GM03348 (cell line): Measurements from ENCODE around the gene CYP2A13.
"Not testable (repeated sequence)": the region's sequence is repeated elsewhere in the genome, so short reads cannot be mapped to it uniquely, and the experiment has no call there.

ENCODE experiments used
- DNase-seq: peaks from one replicate; pipeline ENCODE4 v3.0.0; 2012; ENCODE audit warnings: low spot score

Gene CYP2A13, protein sequence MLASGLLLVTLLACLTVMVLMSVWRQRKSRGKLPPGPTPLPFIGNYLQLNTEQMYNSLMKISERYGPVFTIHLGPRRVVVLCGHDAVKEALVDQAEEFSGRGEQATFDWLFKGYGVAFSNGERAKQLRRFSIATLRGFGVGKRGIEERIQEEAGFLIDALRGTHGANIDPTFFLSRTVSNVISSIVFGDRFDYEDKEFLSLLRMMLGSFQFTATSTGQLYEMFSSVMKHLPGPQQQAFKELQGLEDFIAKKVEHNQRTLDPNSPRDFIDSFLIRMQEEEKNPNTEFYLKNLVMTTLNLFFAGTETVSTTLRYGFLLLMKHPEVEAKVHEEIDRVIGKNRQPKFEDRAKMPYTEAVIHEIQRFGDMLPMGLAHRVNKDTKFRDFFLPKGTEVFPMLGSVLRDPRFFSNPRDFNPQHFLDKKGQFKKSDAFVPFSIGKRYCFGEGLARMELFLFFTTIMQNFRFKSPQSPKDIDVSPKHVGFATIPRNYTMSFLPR

DNA sequence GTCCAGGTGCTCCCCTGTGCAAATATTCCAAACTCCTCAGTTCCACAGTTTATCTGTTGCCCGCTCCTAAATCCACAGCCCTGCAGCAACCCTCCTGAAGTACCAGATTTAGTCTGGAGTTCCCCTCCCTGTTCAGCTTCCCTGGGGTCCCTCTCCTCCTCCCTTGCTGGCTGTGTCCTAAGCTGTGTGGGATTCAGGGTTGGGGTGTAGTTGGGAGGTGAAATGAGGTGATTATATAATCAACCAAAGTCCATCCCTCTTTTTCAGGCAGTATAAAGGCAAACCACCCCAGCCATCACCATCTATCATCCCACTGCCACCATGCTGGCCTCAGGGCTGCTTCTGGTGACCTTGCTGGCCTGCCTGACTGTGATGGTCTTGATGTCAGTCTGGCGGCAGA lies at the start of gene CYP2A13:
CYP2A13 (plus strand) TSS at position 301 of the 400 bp plus-strand sequence; CDS start at position 322, 21 bp downstream.
- DNase-seq: no peak

DNA sequence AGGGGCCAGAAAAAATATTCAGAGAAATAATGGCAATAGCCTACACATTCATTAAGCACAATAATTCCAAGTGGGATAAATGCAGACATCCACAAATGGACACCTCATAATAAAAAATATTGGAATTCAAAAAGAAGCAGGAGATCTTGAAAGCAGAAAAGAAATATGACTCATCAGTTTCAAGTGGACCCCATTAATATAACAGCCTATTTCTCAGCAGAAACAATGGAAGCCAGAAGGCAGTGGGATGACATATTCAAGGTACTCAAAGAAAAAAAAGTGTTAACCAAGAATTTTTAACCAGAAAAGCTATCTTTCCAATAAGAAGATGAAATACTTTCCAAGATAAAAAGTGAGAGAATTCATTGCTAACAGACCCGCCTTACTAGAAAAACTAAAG lies 48.4 kb upstream of the CYP2A13 start:
- DNase-seq: no peak

DNA sequence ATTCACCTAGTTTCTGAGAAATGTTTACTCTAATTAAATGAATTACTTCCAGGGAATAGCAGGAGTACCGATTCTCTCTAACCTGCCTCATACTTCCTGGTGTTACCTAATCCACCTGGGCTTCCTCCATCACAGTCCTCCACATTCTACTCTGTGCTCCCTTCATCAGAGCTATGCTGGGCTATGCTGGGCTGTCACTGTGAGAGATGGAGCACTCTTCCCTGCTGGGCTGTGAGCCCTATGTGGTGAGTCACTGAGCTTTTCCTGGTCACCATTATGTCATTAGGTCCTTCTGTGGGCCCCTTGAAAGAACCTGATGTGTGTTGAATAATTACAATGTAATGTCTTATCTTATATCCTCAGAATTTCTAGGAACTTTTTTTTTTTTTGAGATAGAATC lies 43.2 kb upstream of the CYP2A13 start:
- not testable (repeated sequence) for DNase-seq

DNA sequence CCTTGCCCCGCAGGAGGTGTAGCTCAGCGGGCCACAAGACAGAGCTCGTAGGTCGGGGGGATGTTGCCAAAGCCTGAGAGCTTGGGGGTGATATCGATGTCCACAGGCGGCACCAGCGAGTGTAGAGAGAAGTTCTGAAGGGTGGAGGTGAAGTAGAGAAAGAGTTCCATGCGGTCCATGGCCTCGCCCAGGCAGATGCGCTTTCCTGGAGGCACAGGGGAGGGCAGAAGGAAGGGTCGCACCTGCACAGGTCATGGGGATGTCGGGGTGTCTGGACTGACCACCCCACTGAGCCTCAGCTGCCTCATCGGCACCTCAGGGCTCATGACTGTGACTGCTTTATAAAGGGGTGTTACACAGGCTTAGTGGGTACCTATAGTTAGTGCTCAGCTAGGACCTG lies 37.8 kb upstream of the CYP2A13 start:
- no peak for DNase-seq

DNA sequence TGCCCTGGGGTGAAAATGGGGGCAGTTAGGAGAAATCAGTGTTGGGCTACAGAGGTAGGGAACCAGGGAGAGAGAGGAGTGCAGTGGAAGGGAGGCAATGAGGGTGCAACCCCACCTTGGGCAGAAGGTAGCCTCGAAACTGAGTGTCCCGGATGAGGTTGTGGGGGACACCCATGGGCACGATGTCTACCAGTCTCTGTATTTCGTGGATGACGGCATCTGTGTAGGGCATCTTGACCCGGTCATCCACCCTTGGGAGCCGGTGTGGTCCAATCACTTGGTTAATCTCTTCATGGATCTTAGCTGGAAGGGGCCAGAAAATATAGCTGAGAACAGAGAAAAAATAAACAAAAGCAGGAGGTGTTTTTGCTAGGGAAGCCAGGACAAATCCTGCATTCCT lies 36.1 kb upstream of the CYP2A13 start:
- DNase-seq: not testable (repeated sequence)

DNA sequence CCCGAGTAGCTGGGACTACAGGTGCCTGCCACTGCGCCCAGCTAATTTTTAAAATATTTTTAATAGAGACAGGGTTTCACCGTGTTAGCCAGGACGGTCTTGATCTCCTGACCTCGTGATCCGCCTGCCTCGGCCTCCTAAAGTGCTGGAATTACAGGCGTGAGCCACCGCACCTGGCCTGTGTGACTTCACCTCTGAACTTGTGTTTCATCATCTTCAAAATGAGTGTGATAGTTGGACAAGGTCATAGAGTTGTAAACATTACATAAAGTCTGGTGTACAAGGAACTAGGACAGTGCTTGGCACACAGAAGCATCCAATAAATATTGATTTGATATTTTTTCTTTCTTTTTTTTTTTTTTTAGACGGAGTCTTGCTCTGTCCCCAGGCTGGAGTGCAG lies 34.9 kb upstream of the CYP2A13 start:
- DNase-seq: not testable (repeated sequence)

DNA sequence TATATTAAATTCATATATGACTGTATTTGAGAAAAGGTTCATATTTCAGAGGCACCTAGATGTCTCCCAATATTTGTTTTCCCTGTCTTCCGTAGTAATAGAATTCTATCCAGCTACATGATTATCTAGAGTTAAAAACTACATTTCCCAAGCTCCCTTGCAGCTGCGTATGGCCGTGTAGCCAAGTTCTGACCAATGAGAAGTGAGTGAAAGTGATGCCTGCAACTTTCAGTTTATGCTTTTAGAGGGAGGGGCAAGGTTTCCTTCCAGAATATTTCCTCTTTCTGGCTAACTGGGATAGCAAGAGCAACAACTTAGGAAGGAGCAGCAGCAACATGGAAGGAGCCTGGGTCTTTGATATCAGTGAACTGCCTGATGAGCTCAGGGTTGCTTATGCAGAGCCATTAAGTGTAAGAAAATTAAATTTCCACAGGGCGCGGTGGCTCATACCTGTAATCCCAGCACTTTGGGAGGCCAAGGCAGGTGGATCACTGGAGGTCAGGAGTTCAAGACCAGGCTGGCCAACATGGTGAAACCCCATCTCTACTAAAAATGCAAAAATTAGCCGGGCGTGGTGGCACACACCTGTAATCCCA lies 23.2 kb upstream of the CYP2A13 start:
- peak; percentile 38 for DNase-seq

DNA sequence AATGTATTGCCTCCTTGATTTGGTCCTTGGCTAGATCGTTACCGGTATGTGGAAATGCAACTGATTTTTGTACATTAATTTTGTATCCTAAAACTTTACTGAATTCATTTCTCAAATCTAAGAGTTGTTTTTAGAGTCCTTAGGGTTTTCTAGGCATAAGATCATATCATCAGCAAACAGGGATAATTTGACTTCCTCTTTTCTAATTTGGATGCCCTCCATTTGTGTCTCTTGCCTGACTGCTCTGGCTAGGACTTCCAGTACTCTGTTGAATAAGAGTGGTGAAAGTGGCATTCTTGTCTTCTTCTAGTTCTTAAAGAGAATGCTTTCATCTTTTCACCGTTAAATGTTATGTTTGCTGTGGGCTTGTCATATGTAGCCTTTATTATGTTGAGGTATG lies 12.0 kb upstream of the CYP2A13 start:
- no peak for DNase-seq

DNA sequence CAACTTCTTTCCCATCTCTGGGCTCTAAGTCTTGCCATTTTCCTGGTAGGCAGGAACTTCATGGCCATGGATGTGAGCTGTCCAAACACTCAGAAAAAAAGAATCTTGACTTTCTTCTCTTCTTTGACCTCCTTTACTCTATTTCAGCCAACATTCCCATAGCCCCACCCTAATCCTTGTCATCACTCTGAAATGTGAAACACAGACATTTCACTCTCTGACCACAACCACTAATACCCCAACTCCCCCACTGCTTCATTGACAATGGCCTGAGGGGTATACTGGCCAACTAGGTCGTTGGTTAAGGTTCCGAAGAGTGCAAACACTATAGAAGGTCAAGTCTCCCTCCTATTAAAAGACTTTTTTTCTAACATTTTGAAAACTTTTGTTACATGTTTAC lies 4.7 kb upstream of the CYP2A13 start:
- no peak for DNase-seq

DNA sequence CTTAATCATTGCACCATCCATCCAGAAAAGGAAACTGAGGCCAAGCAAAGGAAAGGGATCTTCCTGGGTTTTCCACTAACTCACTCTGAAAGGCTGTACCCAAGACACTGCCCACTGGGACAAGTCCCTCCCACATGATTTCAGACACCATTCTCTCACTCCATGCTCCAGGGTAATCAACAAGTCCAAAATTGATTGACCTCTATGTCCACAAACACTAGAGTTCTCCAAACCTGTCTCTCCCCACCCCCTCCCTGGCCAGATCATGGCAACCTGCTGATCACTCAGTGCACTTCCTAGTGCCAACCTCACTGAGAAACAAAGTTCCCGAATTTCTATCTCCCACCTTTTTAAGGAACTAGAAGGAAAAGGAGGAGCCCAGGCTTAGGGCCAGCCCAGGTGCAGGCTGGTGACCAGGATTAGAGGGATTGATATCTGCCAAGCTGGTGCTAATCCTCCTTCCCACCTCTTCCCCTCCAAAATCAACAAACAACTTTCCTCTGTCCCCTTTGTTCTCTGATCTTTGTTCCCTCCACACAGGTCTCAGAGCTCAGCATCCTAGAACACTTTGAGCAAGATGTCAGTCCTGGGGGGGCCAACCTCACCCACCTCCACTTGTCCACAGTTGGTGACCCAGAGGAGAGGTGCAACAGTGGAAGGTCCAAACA lies 2.4 kb upstream of the CYP2A13 start:
- no peak for DNase-seq

DNA sequence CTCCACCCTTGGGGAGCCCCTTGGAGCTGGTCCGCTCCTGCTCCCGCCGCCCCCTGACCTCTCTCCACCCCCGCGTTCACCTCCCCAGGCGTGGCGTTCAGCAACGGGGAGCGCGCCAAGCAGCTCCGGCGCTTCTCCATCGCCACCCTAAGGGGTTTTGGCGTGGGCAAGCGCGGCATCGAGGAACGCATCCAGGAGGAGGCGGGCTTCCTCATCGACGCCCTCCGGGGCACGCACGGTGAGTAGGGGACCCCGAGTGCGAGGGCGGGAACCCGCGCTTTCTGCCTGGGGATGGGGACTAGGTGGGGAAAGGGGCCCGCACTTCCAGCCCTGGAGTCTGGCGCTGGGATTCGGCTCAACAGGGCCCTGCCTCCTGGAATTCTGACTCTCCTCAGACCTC lies 1.7 kb downstream of the CYP2A13 start:
- no peak for DNase-seq

DNA sequence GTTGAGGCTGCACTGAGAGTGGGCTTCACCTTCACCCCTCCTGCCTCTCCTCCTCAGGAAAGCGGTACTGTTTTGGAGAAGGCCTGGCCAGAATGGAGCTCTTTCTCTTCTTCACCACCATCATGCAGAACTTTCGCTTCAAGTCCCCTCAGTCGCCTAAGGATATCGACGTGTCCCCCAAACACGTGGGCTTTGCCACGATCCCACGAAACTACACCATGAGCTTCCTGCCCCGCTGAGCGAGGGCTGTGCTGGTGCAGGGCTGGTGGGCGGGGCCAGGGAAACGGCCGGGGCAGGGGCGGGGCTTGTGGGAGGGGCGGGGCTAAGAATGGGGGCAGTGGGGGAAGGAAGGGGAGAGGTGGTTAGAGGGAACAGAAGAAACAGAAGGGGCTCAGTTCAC lies 7.5 kb downstream of the CYP2A13 start:
- no peak for DNase-seq

DNA sequence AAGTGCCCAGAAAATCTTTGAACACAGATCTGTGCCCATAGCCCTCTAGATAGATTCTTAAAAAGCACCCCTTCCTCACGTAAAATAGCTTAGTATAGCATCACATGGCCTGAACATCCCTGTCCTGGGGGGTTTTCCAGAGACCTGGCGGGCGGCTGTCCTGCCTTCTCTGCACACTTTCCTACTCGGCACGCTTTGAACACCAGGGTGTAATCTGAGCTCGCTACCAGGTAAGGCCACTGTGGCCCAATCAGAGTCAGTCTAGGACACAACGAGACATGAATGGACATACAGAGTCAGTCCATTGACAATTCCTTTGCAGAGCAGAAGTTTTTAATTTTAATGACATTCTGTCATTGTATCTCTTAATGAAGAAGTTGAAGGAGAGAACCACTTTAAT lies 8.1 kb downstream of the CYP2A13 start:
- no peak for DNase-seq

DNA sequence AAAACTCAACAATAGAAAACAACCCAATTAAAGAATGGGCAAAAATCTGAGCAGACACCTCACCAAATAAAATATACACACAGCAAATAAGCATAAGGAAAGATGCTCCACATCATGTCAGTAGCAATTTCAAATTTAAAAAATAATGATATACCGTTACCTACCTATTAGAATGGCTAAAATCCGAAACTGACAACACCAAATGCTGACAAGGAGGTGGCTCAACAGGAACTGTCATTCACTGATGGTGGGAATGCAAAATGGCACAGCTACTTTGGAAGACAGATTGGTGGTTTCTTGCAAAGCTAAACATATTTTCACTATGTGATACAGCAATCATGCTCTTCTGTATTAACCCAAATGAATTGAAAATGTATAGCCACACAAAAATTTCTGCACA lies 9.1 kb downstream of the CYP2A13 start:
- DNase-seq: no peak

DNA sequence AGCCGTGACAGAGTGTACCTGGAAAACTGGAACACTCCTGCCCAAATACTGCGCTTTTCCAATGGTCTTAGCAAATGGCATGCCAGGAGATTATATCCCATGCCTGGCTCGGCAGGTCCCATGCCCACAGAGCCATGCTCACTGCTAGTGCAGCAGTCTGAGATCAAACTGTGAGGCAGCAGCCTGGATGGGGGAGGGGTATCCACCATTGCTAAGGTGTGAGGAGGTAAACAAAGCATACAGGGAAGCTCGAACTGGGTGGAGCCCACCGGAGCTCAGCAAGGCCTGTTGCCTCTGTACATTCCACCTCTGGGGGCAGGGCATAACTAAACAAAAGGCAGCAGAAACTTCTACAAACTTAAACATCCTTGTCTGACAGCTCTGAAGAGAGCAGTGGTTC lies 10.5 kb downstream of the CYP2A13 start:
- DNase-seq: no peak

DNA sequence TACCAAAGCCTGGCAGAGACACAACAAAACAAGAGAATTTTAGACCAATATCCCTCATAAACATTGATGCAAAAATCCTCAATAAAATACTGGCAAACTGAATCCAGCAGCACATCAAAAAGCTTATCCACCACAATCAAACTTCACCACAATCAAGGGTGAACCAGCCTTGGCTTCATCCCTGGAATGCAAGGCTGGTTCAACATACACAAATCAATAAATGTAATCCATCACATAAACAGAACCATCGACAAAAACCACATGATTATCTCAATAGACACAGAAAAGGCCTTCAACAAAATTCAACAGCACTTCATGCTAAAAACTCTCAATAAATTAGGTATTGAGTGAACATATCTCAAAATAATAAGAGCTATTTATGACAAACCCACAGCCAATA lies 14.0 kb downstream of the CYP2A13 start:
- not testable (repeated sequence) for DNase-seq

DNA sequence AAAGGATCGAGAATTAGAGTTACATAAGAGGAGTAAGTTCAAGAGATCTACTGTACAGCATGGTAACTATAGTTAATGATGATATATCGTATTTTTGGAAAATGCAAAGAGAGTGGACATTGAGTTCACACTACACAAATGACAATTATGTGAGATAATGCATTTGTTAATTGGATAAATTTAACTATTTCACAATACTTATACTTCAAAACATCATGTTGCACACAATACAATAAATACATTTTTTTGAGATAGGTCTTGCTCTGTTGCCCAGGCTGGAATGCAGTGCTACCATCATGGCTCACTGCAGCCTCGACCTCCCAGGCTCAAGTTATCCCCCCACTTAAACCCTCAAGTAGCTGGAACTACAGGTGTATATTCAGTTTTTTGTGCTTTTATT lies 17.9 kb downstream of the CYP2A13 start:
- no peak for DNase-seq

DNA sequence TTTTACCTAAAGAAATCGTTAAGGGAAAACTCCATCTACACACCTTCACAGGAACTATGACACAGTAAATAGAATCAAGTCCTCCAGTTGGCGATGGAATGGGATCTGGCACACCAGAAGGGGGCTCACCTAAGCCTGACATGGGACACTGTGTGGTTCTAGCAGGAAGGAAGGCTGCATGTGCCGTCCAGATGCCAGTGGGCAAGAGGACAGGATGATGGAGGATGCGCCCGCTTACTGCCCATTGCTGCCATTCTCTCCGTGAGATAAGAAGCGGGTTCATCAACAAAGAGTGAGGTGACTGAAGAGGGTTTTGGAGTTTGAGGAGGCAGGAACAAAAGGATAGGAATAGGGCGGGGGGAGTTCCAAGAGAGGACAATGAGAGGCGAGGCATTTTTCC lies 23.0 kb downstream of the CYP2A13 start:
- DNase-seq: no peak

DNA sequence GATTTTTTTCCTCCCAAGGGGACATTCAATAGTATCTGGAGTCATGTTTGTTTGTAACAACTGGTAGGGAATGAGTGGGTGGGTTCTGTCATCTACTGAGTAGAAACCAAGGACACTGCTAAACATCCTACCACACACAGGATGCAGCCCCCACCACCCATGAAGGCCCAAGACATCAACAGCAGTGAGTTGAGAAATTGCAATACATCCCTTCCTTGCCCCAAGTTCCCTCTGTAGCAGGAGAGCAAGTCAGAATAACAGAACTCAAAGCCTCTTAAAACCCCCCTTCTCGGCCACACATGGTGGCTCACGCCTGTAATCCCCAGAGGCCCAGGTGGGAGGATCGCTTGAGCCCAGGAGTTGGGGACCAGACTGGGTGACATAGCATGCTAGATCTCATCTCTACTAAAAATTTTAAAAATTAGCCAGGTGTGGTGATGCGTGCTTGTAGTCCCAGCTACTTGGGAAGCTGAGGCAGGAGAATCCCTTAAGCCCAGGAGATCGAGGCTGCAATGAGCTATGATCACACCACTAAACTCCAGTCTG lies 23.6 kb downstream of the CYP2A13 start:
- no peak for DNase-seq

DNA sequence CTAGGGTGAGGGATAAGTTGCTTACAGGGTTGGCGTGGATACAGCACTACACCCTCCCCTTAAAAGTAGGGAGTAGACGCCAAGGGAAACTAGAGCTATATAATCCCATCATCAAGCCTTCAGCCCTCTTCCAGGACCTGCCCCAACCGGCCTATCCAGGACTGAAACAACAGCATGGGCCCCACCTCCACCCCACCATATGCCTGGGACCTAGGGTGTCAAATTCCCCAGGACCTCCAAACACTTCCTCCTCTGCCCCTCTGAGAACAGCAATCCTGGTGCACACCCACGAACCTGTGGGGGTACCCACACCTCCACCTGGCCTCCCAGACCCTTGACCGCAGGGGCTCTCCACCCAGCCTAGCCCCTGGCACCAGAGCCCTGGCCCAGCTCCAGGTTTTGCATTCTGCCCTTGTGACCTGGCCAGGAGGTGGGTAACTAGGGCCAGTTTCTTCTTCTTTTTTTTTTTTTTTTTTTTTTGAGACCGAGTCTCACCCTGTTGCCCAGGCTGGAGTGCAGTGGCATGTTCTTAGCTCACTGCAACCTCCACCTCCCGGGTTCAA lies 24.6 kb downstream of the CYP2A13 start:
- DNase-seq: no peak

DNA sequence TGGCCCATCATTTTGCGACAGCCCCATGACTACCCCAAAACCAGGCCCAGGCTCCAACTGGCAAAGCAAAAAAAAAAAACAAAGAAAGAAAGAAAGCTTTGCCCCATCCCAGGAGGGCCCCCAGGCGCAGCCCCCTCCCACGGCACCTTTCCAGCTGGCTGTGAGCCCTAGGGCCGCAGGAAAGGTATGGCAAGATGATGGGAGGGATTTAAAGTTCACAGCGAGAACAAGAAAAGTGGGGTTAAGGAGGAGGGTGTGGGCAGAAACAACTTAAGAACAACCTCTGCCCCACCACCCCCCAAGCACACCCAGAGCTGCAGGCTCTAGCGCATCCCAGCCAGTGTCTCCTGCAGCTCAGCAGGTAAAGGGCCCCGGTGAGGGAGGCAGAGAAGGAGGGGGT lies 25.9 kb downstream of the CYP2A13 start, which contains the start of gene CYP2F1:
CYP2F1 (plus strand) TSS at position 301 of the 400 bp plus-strand sequence. CDS start 1,757 bp downstream, outside the sequence.
- DNase-seq: no peak

DNA sequence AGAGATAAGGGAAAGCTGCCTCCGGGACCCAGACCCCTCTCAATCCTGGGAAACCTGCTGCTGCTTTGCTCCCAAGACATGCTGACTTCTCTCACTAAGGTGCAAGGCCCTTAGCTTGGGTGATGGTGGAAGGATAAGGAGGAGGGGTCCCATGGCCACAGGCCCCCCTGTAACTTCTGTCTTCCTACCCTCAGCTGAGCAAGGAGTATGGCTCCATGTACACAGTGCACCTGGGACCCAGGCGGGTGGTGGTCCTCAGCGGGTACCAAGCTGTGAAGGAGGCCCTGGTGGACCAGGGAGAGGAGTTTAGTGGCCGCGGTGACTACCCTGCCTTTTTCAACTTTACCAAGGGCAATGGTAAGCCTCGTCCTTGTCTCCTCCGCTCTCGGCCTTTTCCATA lies 28.0 kb downstream of the CYP2A13 start:
- no peak for DNase-seq
